ENCODE measurements around the gene RAB11FIP5.

The RAB11FIP5 gene

GRCh38 chr2:73087311-73087710 is 25.4 kb downstream of the RAB11FIP5 start:
- DNase-seq (ENCODE audit: low read depth) = no peak

- peak; percentile 75 for DNase-seq (ENCODE audit: low read depth)
These were observed 27.1 kb downstream of the RAB11FIP5 start for GRCh38 chr2:73085691-73086090.

DNA sequence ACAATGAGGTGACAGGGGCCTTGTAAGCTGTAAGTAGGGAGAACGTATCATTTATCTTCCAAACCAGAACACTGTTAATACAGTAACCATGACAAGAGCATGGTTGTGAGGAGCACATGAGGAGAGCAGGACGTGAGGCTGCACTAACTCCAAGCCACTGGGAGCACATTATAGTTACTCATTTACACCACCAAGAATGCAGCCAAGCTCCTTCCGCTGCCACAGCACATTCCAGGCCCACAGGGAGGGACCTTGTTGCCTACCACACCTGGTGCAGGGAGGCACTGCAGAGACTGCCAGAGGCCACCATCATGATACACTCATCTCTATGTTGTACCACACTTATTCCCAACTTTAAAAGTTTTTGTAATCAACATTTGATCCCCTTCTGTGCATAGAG is 27.8 kb downstream of the RAB11FIP5 start:
- no peak for DNase-seq (ENCODE audit: low read depth)

DNA sequence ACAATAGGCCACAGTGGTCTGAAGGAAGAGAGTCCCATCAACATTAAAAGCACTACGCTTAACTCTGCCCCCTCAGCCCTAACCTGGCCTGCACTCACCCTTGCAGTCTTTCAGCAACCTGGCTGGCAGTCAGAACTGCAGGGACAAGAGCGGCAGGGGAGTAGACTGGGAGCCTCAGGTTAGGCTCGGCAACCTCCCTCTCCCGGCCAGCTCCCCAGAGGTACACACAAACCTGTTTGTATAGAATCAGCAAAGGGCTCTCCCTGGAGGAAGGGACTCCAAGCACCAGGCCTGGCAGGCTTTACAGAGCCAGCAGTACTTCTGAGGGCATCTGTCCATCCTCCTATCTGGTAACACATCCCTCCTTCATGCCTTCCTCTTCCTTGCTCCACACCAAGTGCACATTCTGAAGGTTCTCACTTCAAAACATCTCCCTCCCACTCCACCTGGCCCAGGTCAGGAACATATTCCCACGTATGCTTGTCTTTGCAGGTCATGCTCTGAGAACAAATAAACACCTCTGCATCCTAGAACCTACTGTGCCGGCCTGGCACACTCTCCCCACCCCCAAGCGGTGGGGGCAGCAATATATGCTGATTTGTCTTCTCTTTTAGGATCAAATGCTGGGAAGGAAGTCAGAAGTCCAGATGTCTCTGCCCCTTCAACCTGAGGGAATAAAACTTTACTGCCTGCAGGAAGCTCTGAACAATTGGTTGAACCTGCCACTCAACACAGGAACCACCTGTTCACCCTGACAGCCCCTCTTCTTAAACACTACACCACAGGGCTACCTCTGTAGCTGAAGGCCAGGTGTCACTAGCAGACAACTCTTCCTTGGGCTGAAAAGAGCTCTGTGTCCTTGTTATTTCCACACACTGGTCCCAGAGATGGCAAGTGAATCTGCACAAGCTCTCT is 28.6 kb downstream of the RAB11FIP5 start:
- DNase-seq (ENCODE audit: low read depth) = no peak

DNA sequence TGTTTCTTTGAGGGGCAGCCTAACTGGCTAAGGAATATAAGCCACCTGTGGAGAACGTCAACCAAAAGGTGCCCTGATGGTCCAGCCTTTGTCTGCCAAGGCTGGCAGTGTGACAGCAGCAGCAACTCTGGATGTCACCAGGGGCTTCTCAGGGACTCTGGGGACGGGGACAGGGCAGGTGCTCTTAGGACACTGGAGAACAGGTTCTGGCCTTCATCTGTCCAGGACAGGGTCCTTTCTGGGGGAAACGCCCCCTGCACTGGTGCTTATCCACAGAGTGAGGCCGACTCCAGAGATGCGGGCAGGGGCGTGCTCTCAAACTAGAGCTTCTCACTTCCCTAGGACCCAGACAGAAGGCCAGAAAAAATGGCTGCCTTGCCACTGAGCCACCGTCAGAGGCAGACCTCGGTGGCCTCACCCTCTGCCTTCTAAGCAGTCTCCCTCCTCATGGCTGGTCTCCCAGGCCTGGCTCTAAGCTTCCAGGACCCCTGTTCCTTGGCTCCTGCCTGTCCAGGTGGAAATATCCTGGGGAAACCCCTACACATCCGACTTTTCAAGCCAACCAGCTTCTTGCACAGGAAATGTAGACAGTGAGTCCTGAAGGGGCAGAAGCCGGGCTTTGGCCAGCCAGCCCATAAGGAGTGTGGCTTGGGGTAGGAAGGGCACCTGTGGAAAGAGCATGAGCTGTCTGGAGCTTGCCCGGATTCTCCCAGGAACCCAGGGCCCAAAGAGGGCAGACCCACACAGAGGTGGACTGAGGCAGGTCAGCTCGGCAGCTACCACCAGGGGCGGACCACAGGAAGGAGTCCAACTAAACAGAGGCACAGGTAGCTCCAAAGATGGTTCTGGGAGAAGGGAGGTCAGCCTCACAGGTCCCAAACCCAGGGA is 30.0 kb downstream of the RAB11FIP5 start:
- no peak for DNase-seq (ENCODE audit: low read depth)

- no peak for DNase-seq (ENCODE audit: low read depth)
These were observed 31.5 kb downstream of the RAB11FIP5 start for GRCh38 chr2:73081181-73081671.

DNA sequence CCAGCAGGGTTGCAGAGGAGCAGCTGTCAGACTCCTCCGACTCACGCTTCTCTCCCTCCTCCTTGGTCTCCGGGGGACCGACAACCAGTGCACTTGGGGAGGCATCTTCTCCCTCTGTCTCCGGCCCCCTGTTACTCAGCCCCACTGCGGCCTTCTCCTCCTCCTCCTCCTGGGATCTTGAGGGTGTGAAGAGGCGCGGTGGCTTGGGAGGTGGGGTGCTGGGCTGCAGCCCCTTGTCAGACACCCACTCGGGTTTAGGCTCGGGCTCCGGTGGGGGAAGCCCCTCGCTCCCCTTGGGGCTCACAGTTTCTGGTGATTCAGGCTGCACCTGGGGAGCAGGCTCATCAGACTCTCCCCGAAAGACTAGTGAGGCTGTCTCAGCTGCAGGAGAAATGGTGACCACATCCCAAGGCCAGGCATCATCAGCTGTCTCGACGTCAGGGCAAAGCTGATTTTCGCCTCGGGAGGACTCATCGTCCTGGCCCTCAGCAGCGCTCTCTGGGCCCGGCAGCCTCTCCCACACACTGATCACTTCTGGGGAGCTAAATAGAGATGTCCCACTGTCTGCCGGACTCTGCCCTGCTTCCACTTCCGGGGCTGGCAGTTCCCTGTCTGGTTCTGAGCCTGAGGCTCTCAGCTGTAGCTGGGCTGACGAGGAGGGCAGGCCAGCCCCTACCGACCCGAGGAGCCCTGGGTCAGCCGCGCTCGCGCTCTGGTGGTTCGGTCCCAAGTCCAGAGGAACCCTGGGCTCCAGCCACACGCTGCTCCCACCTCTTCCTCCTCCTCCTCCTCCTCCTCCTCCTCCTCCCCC is 32.2 kb downstream of the RAB11FIP5 start:
- no peak for DNase-seq (ENCODE audit: low read depth)

DNA sequence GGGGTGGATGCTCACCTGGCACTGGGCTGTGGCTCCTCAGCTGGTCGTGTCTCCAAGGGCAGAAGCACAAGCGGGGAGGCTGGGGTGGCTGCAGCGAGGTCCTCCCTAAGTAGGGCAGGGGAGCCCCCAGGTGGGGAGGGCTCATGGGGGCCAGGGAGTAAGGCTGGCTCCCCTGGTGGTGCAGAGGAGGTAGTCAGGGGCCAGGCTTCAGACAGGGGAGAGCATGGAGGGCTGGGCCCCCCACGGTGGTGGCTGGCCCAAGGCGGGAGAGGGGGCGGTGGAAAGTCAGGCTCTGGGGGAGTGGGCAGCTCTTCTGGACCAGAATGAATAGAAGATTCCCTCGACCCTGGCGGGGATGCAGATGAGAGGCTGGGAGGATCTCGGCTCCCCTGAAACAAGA is 33.1 kb downstream of the RAB11FIP5 start:
- DNase-seq (ENCODE audit: low read depth) = no peak

- no peak for DNase-seq (ENCODE audit: low read depth)
These were observed 34.0 kb downstream of the RAB11FIP5 start for GRCh38 chr2:73078457-73079411.

DNA sequence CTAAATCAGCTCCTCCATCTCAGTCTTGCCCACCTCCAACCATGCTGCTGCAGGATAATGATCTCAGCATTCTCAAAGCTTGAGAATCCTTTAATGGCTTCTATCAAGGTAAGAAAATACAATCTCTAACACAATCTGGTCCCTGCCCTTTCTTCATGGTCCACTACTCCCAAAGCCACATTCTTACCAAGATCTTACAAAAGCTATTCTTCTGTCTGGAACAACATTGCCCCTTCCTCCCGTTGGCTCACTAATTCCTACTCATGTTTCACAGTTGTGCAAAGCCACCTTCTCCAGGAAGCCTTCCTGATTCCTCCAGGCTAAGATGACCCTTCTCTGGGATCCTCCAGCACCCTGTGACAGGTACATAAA is 35.3 kb downstream of the RAB11FIP5 start:
- no peak for DNase-seq (ENCODE audit: low read depth)

DNA sequence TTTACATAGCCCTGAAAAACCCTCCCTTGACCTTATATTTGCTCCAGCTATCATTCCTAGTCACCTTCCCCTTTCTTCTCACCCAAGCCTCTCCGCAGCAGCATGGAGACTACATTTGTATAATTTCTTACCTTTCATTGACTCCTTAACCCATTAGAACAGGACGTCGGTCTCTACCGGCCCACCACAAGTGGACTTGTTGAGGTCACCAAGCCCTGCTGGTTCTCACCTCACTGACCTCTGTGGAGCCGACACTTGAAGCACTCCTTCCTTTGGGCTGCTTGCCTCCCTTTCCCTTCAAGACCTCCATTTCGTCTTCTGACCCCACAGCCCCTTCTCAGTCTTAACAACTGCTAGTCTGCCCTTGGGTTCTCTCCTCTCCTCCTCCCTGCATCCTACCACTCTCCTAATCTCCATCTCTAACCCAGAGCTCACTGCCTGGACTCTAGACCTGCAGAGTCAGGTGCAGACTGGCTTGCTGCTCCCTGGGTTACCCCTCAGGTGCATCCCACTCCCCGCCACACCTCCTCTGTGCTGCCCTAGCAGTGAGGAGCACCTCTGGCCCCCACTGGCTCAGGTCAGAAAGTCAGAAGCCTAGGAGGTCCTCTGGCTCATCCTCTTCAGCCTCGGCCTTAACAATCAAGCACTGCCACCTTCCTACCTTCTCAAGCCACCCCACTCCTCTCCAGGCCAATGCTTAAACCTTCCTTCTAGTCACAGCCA is 35.9 kb downstream of the RAB11FIP5 start:
- DNase-seq (ENCODE audit: low read depth) = no peak

GRCh38 chr2:73075477-73076373 is 37.0 kb downstream of the RAB11FIP5 start:
- no peak for DNase-seq (ENCODE audit: low read depth)

GRCh38 chr2:73074110-73075069 is 38.4 kb downstream of the RAB11FIP5 start:
- DNase-seq (ENCODE audit: low read depth) = no peak

DNA sequence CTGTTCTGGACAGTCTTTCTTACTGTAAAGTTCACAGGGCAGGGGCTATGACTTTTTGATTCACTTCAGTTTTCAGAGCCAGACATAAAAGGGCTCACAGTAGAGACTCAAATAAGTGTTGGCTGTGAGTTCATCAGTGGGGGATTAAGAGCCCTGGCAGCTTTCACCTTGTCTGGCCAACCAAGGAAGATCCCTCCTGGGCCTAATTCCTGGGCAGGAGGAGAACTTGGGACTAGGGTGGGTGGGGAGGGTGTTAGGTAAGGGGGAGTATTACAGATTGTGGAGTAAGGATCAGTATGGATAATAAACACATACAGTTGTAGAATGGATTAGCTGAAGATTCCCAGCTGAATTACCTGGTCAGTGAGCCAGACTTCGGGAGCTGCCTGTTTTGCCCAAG is 40.3 kb downstream of the RAB11FIP5 start:
- DNase-seq (ENCODE audit: low read depth) = no peak

DNA sequence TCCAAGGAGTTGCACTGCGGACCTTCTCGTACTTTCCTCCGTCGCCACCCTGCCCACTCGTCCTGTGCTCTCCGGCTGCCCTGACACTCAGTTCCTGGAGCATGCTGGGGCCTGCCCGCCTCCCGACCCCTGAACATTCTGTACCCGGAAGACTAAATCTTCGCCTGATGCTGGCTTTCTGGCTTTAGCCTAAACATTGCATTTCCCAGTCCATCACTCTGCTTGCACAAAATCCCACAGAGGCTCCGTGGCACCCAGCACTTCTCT is 40.7 kb downstream of the RAB11FIP5 start:
- DNase-seq (ENCODE audit: low read depth) = no peak

DNA sequence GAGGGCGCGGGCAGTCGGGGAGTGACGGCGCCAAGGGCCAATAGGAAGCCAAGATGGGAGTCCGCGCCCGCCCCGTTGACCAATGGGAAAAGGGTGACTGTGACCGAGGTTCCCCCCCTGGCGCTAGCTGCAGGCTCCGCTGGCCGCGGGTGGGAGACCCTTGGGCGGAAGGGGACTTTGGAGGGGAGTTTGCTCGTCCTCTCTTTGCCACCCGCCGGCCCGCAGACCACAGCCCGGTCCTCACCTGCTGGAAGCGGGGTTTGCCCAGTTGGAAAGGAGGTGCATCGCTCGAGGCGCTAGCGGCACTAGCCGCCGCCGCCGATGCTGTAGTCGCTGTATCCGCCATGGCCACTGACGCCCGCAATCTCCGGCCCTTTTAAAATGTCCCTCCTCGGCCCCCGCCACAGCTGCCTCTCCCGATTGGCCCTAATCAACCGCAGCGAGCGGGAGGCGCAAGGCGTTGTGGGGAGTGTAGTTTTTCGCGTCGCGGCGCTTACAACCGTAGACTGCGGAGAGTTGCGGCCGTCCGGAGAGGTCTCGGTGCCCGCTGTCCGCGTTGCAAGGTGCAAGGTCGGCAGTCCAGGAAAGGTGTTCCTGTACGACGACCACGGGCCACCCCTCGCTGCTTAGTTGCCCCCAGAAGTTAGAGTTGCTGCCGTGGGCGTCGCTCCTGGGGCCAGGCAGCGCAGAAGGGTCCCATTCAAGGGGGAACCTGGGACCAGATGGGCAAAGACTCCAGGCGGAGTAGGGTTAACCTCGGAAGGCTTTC is 41.2 kb downstream of the RAB11FIP5 start, which contains the start of gene SFXN5:
SFXN5 (minus strand) TSS at position 353 of the 769 bp plus-strand sequence; CDS start at position 346, 7 bp downstream.
- peak; percentile 95 for DNase-seq (ENCODE audit: low read depth)

Measured in EH (cell line).